PC-3 (cell line): ENCODE data around the gene TFE3. TPM values are rescaled to one million over a fixed set of nuclear protein-coding genes. Genes with fewer than 3 reads are reported as not detected.
A peak's percentile ranks its signal among the peaks of the same experiment; 100 is the strongest.

Experiments used
- ATAC-seq: fragments of 200-7000 bp; cut with Tn5 transposase; 2 replicates; pipeline ENCODE4 v1.9.1; 2020; ENCODE audit warnings: mild to moderate bottlenecking, moderate library complexity
- BruUV-seq: library from RNA; stranded (reverse); fragments of 400-500 nt; replicated peaks from 2 replicates; lab custom pipeline; 2021; lab: Mats Ljungman, UMichigan
- CTCF ChIA-PET: fragments of 300-600 bp; sonication (Branson Sonifier 250); formaldehyde crosslinking; loops from one replicate; lab custom pipeline; 2022; ENCODE audit warnings: antibody characterized with exemption; lab: Charles Lee
- POLR2A ChIA-PET: fragments of 300-600 bp; sonication (Branson Sonifier 250); formaldehyde crosslinking; loops from one replicate; lab custom pipeline; 2022; ENCODE audit warnings: antibody characterized with exemption; ENCODE audit not compliant: unreplicated experiment; lab: Charles Lee
- DNase-seq: peaks from one replicate; pipeline ENCODE4 v3.0.0-alpha.2; 2015
- H2AFZ ChIP-seq: fragments of 300-600 bp; sonication (generic); 2 replicates; pipeline ENCODE4 v1.6.0; 2016; ENCODE audit warnings: antibody characterized with exemption, low read length
- H3F3A ChIP-seq: fragments of 300-600 bp; sonication (generic); one replicate; pipeline ENCODE4 v1.6.0; 2017; ENCODE audit warnings: antibody characterized with exemption, low read length, control low read depth, mild to moderate bottlenecking; ENCODE audit not compliant: unreplicated experiment
- H3K27ac ChIP-seq: fragments of 300-600 bp; sonication (generic); 2 replicates; pipeline ENCODE4 v1.5.1; 2016; ENCODE audit warnings: mild to moderate bottlenecking, low read length
- H3K27me3 ChIP-seq: fragments of 300-600 bp; sonication (generic); 2 replicates; pipeline ENCODE4 v1.6.1; 2016; ENCODE audit warnings: low read length, mixed read lengths
- H3K36me3 ChIP-seq: fragments of 300-600 bp; sonication (generic); 2 replicates; pipeline ENCODE4 v1.6.1; 2016; ENCODE audit warnings: low read depth, mixed run types, low read length, mixed read lengths
- H3K4me1 ChIP-seq: fragments of 300-600 bp; sonication (generic); 2 replicates; pipeline ENCODE4 v1.5.1; 2016; ENCODE audit warnings: low read length; ENCODE audit not compliant: insufficient read depth
- H3K4me2 ChIP-seq: fragments of 300-600 bp; sonication (generic); 2 replicates; pipeline ENCODE4 v1.6.0; 2016; ENCODE audit warnings: low read length
- H3K4me3 ChIP-seq: fragments of 300-600 bp; sonication (generic); 2 replicates; pipeline ENCODE4 v1.5.1; 2016; ENCODE audit warnings: mild to moderate bottlenecking, low read length, mixed read lengths
- H3K79me2 ChIP-seq: fragments of 300-600 bp; sonication (generic); 2 replicates; pipeline ENCODE4 v1.6.1; 2017; ENCODE audit warnings: low read length, mixed read lengths
- H3K9ac ChIP-seq: fragments of 300-600 bp; sonication (generic); 2 replicates; pipeline ENCODE4 v1.6.0; 2016; ENCODE audit warnings: mild to moderate bottlenecking, low read length
- H3K9me2 ChIP-seq: fragments of 300-600 bp; sonication (generic); replicated peaks from 2 replicates; pipeline ENCODE4 v1.6.1; 2016; ENCODE audit warnings: mixed run types, low read length, mixed read lengths
- H3K9me3 ChIP-seq: fragments of 300-600 bp; sonication (generic); 2 replicates; pipeline ENCODE4 v1.6.1; 2016; ENCODE audit warnings: low read length, mixed read lengths
- H4K20me1 ChIP-seq: fragments of 300-600 bp; sonication (generic); 2 replicates; pipeline ENCODE4 v1.6.1; 2016; ENCODE audit warnings: low read length, mixed read lengths
- CTCF ChIP-seq: fragments of 300-600 bp; sonication (generic); conservative IDR thresholded peaks from 2 replicates; pipeline ENCODE4 v1.5.1; 2017; ENCODE audit warnings: antibody characterized with exemption, low read depth, mild to moderate bottlenecking, low read length
- EZH2 ChIP-seq: fragments of 300-600 bp; sonication (generic); IDR thresholded peaks from one replicate; pipeline ENCODE4 v1.6.1; 2017; ENCODE audit warnings: antibody characterized with exemption, mild to moderate bottlenecking, low read length; ENCODE audit not compliant: unreplicated experiment
- EZH2phosphoT487 ChIP-seq: fragments of 300-600 bp; sonication (generic); IDR thresholded peaks from 2 replicates; pipeline ENCODE4 v1.6.1; 2018; ENCODE audit warnings: mild to moderate bottlenecking, antibody characterized with exemption, low read length, borderline replicate concordance
- intact Hi-C: fragments of 100-400 bp; cut with micrococcal nuclease; formaldehyde crosslinking; loops from 2 replicates; pipeline ENCODE4 v1.9.0; 2023
- total RNA-seq: library from RNA; depleted of rRNA; stranded (reverse); fragments of >200 nt; gene quantifications from 2 replicates; pipeline ENCODE4 v1.2.3, GENCODE V29; 2014

Gene TFE3
- total RNA-seq, 1 experiment from 2014 or later: 46.9 TPM

GRCh38 chrX:49041744-49042580, 1.2 kb downstream of the TFE3 start:
- CTCF ChIA-PET: no interaction called here

GRCh38 chrX:49040376-49040955, 2.7 kb downstream of the TFE3 start:
- intact Hi-C loops: loop anchor here (5.0 kb wide), 2 partner anchors 122 to 143 kb away; partner anchors contain the start of genes MAGIX, PQBP1 and TIMM17B
- ChIA-PET POLR2A (interaction anchor here (0.6 kb wide), 2 partner anchors 37 to 1020 kb away, joined by 3 to 9 read pairs; no protein-coding TSS in a partner anchor), CTCF (no interaction called here)
- Histone ChIP-seq H3K9ac (peak overlapping the region; percentile 49), H3K4me1 (peaks cover 42% of the 10 kb centered on the region), H3K4me2 (peak overlapping the region; percentile 91), H3K79me2 (peaks cover 41% of the 10 kb centered on the region), H2AFZ (no peak overlapping the region), H3F3A (no peaks in the 10 kb centered on the region), H3K27me3 (no peaks in the 10 kb centered on the region), H3K36me3 (peaks cover 14% of the 10 kb centered on the region), H3K9me3 (no peaks in the 10 kb centered on the region), H3K4me3 (peak overlapping the region; percentile 96), H3K9me2 (no peaks in the 10 kb centered on the region), H4K20me1 (no peaks in the 10 kb centered on the region), H3K27ac (peak overlapping the region; percentile 84)
- ATAC-seq (no peak), DNase-seq (peak; percentile 35)
- BruUV-seq: no TSS peak
- TF ChIP-seq CTCF: no peak

More at GRCh38 chrX:49041744-49042580, 1.2 kb downstream of the TFE3 start:
- Histone ChIP-seq H2AFZ (peak overlapping the region; percentile 52; the same call in 1 of the 2 replicates), H3K4me2 (peak overlapping the region; percentile 91), H3K79me2 (peaks cover 41% of the 10 kb centered on the region), H3K9me2 (no peaks in the 10 kb centered on the region), H3K4me1 (peaks cover 42% of the 10 kb centered on the region), H3K36me3 (peaks cover 14% of the 10 kb centered on the region), H4K20me1 (no peaks in the 10 kb centered on the region), H3K27me3 (no peaks in the 10 kb centered on the region), H3K4me3 (peak overlapping the region; percentile 96), H3K27ac (peak overlapping the region; percentile 65), H3F3A (no peaks in the 10 kb centered on the region), H3K9me3 (no peaks in the 10 kb centered on the region), H3K9ac (peak overlapping the region; percentile 91)
- ATAC-seq: peak; percentile 1; the same call in 1 of the 2 replicates
- no peak for TF ChIP-seq EZH2
- no peak for TF ChIP-seq EZH2phosphoT487
- TF ChIP-seq CTCF: no peak
- peak; percentile 60 for DNase-seq
- intact Hi-C loops: loop anchor here (5.0 kb wide), 2 partner anchors 120 to 145 kb away; partner anchors contain the start of genes MAGIX, PQBP1 and TIMM17B
- POLR2A ChIA-PET: interaction anchor here (0.6 kb wide), 3 partner anchors 84 to 193 kb away, joined by 4 to 6 read pairs (median 4); partner anchors contain the start of gene CCDC22
- BruUV-seq: TSS peak; percentile 62
